ENCODE measurements around the gene AKR7A3.

AKR7A3 gene

DNA sequence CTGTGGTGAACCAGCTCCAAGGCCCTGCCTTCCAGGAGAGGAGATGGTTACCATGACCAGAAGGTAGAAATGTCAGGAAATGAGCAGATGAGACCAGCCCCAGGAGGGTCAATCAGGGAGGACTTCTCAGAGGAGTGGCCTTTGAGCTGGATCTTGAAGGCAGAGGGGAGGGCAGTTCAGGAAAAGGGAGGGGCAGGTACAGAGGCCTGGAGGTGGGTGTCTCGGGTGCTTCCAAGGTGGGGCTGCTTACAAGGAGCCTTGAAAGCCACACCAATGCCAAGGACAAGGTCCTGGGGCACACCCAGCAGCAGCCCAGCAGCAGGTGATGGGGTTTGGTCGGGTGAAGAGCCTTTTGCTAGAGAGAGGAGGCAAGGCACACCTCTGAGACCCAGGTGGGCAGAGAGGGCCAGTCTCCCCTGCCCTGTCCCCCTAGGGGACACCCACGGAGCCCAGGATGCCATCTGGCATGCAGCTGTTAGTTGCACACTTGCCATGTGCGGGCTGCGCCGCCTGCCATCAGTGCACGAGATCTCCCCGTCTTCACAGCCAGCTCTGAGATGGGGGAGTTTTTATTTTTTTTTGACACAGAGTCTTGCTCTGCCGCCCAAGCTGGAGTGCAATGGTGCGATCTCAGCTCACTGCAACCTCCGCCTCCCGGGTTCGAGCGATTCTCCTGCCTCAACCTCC is 42.0 kb upstream of the AKR7A3 start:
- TF ChIP-seq, protein P1, sequence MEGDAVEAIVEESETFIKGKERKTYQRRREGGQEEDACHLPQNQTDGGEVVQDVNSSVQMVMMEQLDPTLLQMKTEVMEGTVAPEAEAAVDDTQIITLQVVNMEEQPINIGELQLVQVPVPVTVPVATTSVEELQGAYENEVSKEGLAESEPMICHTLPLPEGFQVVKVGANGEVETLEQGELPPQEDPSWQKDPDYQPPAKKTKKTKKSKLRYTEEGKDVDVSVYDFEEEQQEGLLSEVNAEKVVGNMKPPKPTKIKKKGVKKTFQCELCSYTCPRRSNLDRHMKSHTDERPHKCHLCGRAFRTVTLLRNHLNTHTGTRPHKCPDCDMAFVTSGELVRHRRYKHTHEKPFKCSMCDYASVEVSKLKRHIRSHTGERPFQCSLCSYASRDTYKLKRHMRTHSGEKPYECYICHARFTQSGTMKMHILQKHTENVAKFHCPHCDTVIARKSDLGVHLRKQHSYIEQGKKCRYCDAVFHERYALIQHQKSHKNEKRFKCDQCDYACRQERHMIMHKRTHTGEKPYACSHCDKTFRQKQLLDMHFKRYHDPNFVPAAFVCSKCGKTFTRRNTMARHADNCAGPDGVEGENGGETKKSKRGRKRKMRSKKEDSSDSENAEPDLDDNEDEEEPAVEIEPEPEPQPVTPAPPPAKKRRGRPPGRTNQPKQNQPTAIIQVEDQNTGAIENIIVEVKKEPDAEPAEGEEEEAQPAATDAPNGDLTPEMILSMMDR (IDR thresholded peaks at IDR 0.05; ENCODE audit: control insufficient read depth, extremely low read depth, insufficient read depth) = no peak
- DNase-seq (ENCODE audit: low read depth) = no peak

DNA sequence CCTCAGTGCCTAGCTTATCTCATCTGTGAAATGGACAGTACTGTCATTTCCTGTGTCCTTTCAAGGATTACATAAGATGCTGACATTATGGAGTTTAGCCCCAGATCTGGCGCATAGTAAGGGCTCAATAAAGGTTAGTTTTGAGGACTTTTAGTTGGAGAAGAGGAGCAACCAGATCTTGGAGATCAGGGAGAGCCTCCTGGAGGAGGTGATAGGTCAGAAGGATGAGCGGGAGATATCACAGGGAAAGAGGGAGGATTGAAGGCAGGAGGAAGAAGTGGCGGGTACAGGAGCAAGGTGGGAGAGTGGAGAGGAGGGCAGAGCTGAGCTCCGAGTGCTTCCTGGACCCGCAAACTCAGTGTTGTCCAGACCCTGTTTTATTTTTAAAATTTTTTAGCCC is 41.0 kb upstream of the AKR7A3 start:
- DNase-seq (ENCODE audit: low read depth) = no peak

More for the DNA sequence above, 42.0 kb upstream of the AKR7A3 start:
- H3K4me3 ChIP-seq (ENCODE audit: low read depth, low read length) = no peak overlapping the region

GRCh38 chr1:19329188-19329587 is 40.6 kb upstream of the AKR7A3 start:
- no peak for DNase-seq (ENCODE audit: low read depth)
- TF ChIP-seq, protein P1 (IDR thresholded peaks at IDR 0.05; ENCODE audit: control insufficient read depth, extremely low read depth, insufficient read depth) = no peak
- no peak overlapping the region for H3K4me3 ChIP-seq (ENCODE audit: low read depth, low read length)

More for the DNA sequence above, 41.0 kb upstream of the AKR7A3 start:
- H3K4me3 ChIP-seq (ENCODE audit: low read depth, low read length) = no peak overlapping the region
- TF ChIP-seq, protein P1 (IDR thresholded peaks at IDR 0.05; ENCODE audit: control insufficient read depth, extremely low read depth, insufficient read depth) = no peak

GRCh38 chr1:19328486-19328885 is 39.9 kb upstream of the AKR7A3 start:
- TF ChIP-seq, protein P1 (IDR thresholded peaks at IDR 0.05; ENCODE audit: control insufficient read depth, extremely low read depth, insufficient read depth) = no peak
- DNase-seq (ENCODE audit: low read depth) = no peak
- H3K4me3 ChIP-seq (ENCODE audit: low read depth, low read length) = no peak overlapping the region

DNA sequence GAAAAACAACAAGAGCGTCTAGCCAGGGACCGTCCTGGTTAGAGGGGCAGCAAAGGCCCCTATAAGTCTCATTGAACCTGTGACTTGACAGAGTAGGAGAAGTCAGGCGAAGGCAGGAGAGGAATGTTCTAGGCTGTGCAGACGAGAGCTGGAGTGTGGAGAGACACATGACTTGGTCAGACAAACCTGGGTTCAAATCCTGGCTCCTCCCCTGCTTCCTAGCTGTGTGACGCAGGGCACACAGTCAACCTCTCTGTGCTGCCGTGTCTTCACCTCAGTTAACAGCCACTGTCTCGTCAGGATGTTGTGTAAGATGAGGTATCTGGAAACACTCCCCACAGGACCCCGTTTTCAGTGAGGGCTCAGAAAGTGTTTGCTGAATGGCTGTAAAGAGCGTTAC is 39.2 kb upstream of the AKR7A3 start:
- TF ChIP-seq, protein P1 (IDR thresholded peaks at IDR 0.05; ENCODE audit: control insufficient read depth, extremely low read depth, insufficient read depth) = no peak
- DNase-seq (ENCODE audit: low read depth) = no peak
- H3K4me3 ChIP-seq (ENCODE audit: low read depth, low read length) = no peak overlapping the region

- no peak overlapping the region for H3K4me3 ChIP-seq (ENCODE audit: low read depth, low read length)
- no peak for DNase-seq (ENCODE audit: low read depth)
- TF ChIP-seq, protein P1 (IDR thresholded peaks at IDR 0.05; ENCODE audit: control insufficient read depth, extremely low read depth, insufficient read depth) = no peak
Observed at GRCh38 chr1:19327301-19327700, 38.7 kb upstream of the AKR7A3 start.

GRCh38 chr1:19326748-19327065 is 38.1 kb upstream of the AKR7A3 start:
- DNase-seq (ENCODE audit: low read depth) = no peak
- TF ChIP-seq, protein P1 (IDR thresholded peaks at IDR 0.05; ENCODE audit: control insufficient read depth, extremely low read depth, insufficient read depth) = no peak

More at GRCh38 chr1:19326748-19327065, 38.1 kb upstream of the AKR7A3 start:
- no peak overlapping the region for H3K4me3 ChIP-seq (ENCODE audit: low read depth, low read length)
